Heart right ventricle (tissue), 16 donors: ENCODE results near the gene IFNL1. TPM values are rescaled to one million over a fixed set of nuclear protein-coding genes. Genes with fewer than 3 reads are reported as not detected.
"Not testable (repeated sequence)": the region's sequence is repeated elsewhere in the genome, so short reads cannot be mapped to it uniquely, and the experiment has no call there.

ENCODE experiments used
- ATAC-seq, 8 donors: fragments of 200-7000 bp; cut with Tn5 transposase; one replicate each; pipeline ENCODE4 v1.9.1; 2020; ENCODE audit warnings: mild to moderate bottlenecking in 8 of 8, moderate library complexity in 8 of 8, moderate number of reproducible peaks in 1 of 8
- DNase-seq, 2 donors: peaks; one replicate each; pipeline ENCODE4 v3.0.0-alpha.2; 2020
- H3K27ac ChIP-seq, 10 donors: fragments of 200-600 bp; sonication (generic) in 2 of 10; one replicate each; pipeline versions ENCODE4 v1.5.0 to v1.8.0; 2020 to 2022; ENCODE audit warnings: mild to moderate bottlenecking in 3 of 10
- H3K27me3 ChIP-seq, 7 donors: fragments of 200-600 bp; one replicate each; pipeline ENCODE4 v1.8.0; 2021 to 2022; ENCODE audit warnings: mild to moderate bottlenecking in 2 of 7
- H3K36me3 ChIP-seq, 9 donors: fragments of 200-600 bp; sonication (generic) in 1 of 9; one replicate each; pipeline versions ENCODE4 v1.5.0 to v1.8.0; 2020 to 2022; ENCODE audit warnings: mild to moderate bottlenecking in 2 of 9
- H3K4me1 ChIP-seq, 9 donors: fragments of 200-600 bp; sonication (generic) in 1 of 9; one replicate each; pipeline versions ENCODE4 v1.5.0 to v1.8.0; 2020 to 2022; ENCODE audit warnings: mild to moderate bottlenecking in 4 of 9
- H3K4me3 ChIP-seq, 10 donors: fragments of 200-600 bp; sonication (generic) in 2 of 10; one replicate each; pipeline versions ENCODE4 v1.5.0 to v1.8.0; 2020 to 2022; ENCODE audit warnings: mild to moderate bottlenecking in 7 of 10, moderate library complexity in 2 of 10
- H3K9me3 ChIP-seq, 11 donors: fragments of 200-600 bp in 10 of 11; sonication (generic) in 2 of 11; one replicate each; pipeline versions ENCODE4 v1.5.0 to v1.8.0; 2013 to 2022; ENCODE audit warnings: mild to moderate bottlenecking in 2 of 11, control low read depth in 1 of 11, moderate library complexity in 1 of 11
- CTCF ChIP-seq, 9 donors: fragments of 200-600 bp; sonication (generic) in 2 of 9; IDR thresholded peaks; one replicate each; pipeline versions ENCODE4 v1.5.0 to v1.8.0; 2021 to 2022; ENCODE audit warnings: antibody characterized with exemption in 9 of 9, mild to moderate bottlenecking in 5 of 9, moderate library complexity in 1 of 9
- WGBS, 2 donors: extraction: QIAGEN DNeasy Blood & Tissue Kit; methylation state at CpG; one replicate each; pipeline ENCODE4 v1.1.7; 2013; ENCODE audit warnings: inconsistent platforms in 1 of 2; 5-methylcytosine and 5-hydroxymethylcytosine counted together
- intact Hi-C, 10 donors: fragments of 100-400 bp; cut with DNase I; formaldehyde crosslinking; loops; one replicate each; pipeline versions ENCODE4 v1.11.1 to v1.14.2; 2022
- polyA plus RNA-seq, 2 donors: library from polyadenylated mRNA; stranded (reverse); fragments of 200-250 nt; gene quantifications; one replicate each; pipeline ENCODE4 v1.2.3, GENCODE V29; 2013
- total RNA-seq, 10 donors: library from RNA; stranded (reverse); fragmentation: NEBNext Ultra II Directional in 3 of 10; extraction: Animal tissue kit (Norgen Biotek cat#: 25700) in 3 of 10; gene quantifications; one replicate each; pipeline versions ENCODE4 v1.2.1 to v1.2.4, GENCODE V29; 2021 to 2023
- donor health status: Arrhythmogenic right ventricular cardiomyopathy.
- donor health status: ischemic (EF 13 %, LVEDD 7.1; RV severe dilation, severe dysfunction).
- donor health status: healthy with polysubstance abuse.
- donor health status: DM: no; HTN: yes; CAD: no.
- donor health status: DM: no; HTN: no; CAD: no.
- donor health status: ischemic (EF 25% LVEDD 6.9; RV normal size, moderate dysfunction).
- donor health status: ischemic (EF 25% LVEDD 5.7; RV mildly dilated, moderate dysfunction).
- donor health status: healthy.
- donor health status: DM: yes; HTN: yes; CAD: no.
- donor health status: Ischemic cardiomyopathy.
- donor health status: ischemic (EF 35%, LVEDD 5.7; RV mildly dilated, moderate dysfunction).
- donor health status: nonischemic (EF 11% LVEDD 7.7; RV severe dilation, severe dysfunction).
- donor health status: DM: yes; HTN: yes; CAD: no.
- donor health status: PGD.
- donor health status: ischemic (EF 29% LVEDD 5.4; RV normal size, mild dysfunction).
- donor health status: nonischemic (EF 23%, LVEDD 6.1; RV moderate dilation, normal function).

IFNL1 gene
- total and polyA plus RNA-seq, 12 donors: not detected

GRCh38 chr19:39329948-39330347, 33.7 kb downstream of the IFNL1 start:
- Histone ChIP-seq H3K27ac (no peak overlapping the region), H3K4me3 (no peak overlapping the region), H3K9me3 (no peaks in the 10 kb centered on the region), H3K27me3 (peaks cover 0 to 5% (median 0%) of the 10 kb centered on the region in 7 donors), H3K4me1 (peaks cover 0 to 30% (median 5%) of the 10 kb centered on the region in 9 donors), H3K36me3 (peaks cover 0 to 54% (median 0%) of the 10 kb centered on the region in 9 donors)
- WGBS, 2 donors: 92 to 95% methylated on average over 7 of the region's 7 CpGs
- no peak for DNase-seq
- intact Hi-C loops: loop anchor here in 9 of 10 donors (2.0 to 10.0 kb wide), 10 partner anchors 115 to 375 kb away; partner anchors contain the start of genes FBXO17 (in 2 of the 9) and NCCRP1 (in 2 of the 9)
- no peak for TF ChIP-seq CTCF (IDR thresholded peaks at IDR 0.05)
- no peak for ATAC-seq

- no peaks in the 10 kb centered on the region for H3K9me3 ChIP-seq
- H3K4me3 ChIP-seq: no peak overlapping the region
- H3K36me3 ChIP-seq: peaks cover 0 to 49% (median 0%) of the 10 kb centered on the region in 9 donors
- TF ChIP-seq CTCF (IDR thresholded peaks at IDR 0.05): no peak
- 88 to 94% methylated on average over 7 of the region's 7 CpGs for WGBS, 2 donors
- no peak for DNase-seq
- peaks cover 0 to 43% (median 7%) of the 10 kb centered on the region in 9 donors for H3K4me1 ChIP-seq
- H3K27me3 ChIP-seq: peaks cover 0 to 5% (median 0%) of the 10 kb centered on the region in 7 donors
- intact Hi-C loops: loop anchor here in 1 of 10 donors (10.0 kb wide), 1 partner anchor 357 kb away; the partner anchor contains the start of gene FBXO17
- H3K27ac ChIP-seq: no peak overlapping the region
- ATAC-seq: no peak
These were observed 36.1 kb downstream of the IFNL1 start for GRCh38 chr19:39332293-39332692.

GRCh38 chr19:39332738-39333137, 36.5 kb downstream of the IFNL1 start:
- not testable (repeated sequence) for H3K4me3 ChIP-seq, H3K27me3 ChIP-seq, H3K9me3 ChIP-seq, H3K27ac ChIP-seq, ATAC-seq, DNase-seq
- Histone ChIP-seq H3K36me3 (peaks cover 0 to 44% (median 0%) of the 10 kb centered on the region in 9 donors), H3K4me1 (peaks cover 0 to 45% (median 7%) of the 10 kb centered on the region in 9 donors)
- WGBS, 2 donors: 84 to 87% methylated on average over 6 of the region's 6 CpGs
- intact Hi-C loops: loop anchor here in 1 of 10 donors (10.0 kb wide), 1 partner anchor 358 kb away; the partner anchor contains the start of gene FBXO17

GRCh38 chr19:39333507-39333906, 37.3 kb downstream of the IFNL1 start:
- no peak for DNase-seq
- intact Hi-C loops: loop anchor here in 1 of 10 donors (10.0 kb wide), 1 partner anchor 359 kb away; the partner anchor contains the start of gene FBXO17
- no peak overlapping the region for H3K27ac ChIP-seq
- H3K27me3 ChIP-seq: peaks cover 0 to 5% (median 0%) of the 10 kb centered on the region in 7 donors
- H3K4me1 ChIP-seq: peaks cover 0 to 43% (median under 1%) of the 10 kb centered on the region in 9 donors
- peaks cover 0 to 37% (median 0%) of the 10 kb centered on the region in 9 donors for H3K36me3 ChIP-seq
- H3K4me3 ChIP-seq: no peak overlapping the region
- ATAC-seq: no peak
- TF ChIP-seq CTCF (IDR thresholded peaks at IDR 0.05): no peak
- no peaks in the 10 kb centered on the region for H3K9me3 ChIP-seq
- 95 to 97% methylated on average over 6 of the region's 6 CpGs for WGBS, 2 donors

GRCh38 chr19:39334444-39334976, 38.3 kb downstream of the IFNL1 start:
- no peak for TF ChIP-seq CTCF (IDR thresholded peaks at IDR 0.05)

More at GRCh38 chr19:39334444-39334976, 38.3 kb downstream of the IFNL1 start:
- intact Hi-C loops: loop anchor here in 1 of 10 donors (10.0 kb wide), 1 partner anchor 360 kb away; the partner anchor contains the start of gene FBXO17
- Histone ChIP-seq H3K4me3 (peak overlapping the region in 5 of 10 donors; percentile 47 to 73 (median 50)), H3K27me3 (no peaks in the 10 kb centered on the region), H3K9me3 (no peaks in the 10 kb centered on the region), H3K27ac (peak overlapping the region in 4 of 10 donors; percentile 72 to 99 (median 80)), H3K36me3 (peaks cover 0 to 27% (median 0%) of the 10 kb centered on the region in 9 donors), H3K4me1 (peaks cover 0 to 43% (median 0%) of the 10 kb centered on the region in 9 donors)
- DNase-seq: no peak
- 91 to 96% methylated on average over 5 of the region's 5 CpGs for WGBS, 2 donors
- ATAC-seq: no peak
